GM19238 (cell line): ENCODE measurements around the gene TRPV2.
A peak's percentile ranks its signal among the peaks of the same experiment; 100 is the strongest.
"Not testable (repeated sequence)": the region's sequence is repeated elsewhere in the genome, so short reads cannot be mapped to it uniquely, and the experiment has no call there.

ENCODE experiments used
- DNase-seq: peaks from one replicate; pipeline ENCODE4 v3.0.0; 2011; ENCODE audit warnings: low spot score; ENCODE audit not compliant: insufficient read length

The TRPV2 gene

DNA sequence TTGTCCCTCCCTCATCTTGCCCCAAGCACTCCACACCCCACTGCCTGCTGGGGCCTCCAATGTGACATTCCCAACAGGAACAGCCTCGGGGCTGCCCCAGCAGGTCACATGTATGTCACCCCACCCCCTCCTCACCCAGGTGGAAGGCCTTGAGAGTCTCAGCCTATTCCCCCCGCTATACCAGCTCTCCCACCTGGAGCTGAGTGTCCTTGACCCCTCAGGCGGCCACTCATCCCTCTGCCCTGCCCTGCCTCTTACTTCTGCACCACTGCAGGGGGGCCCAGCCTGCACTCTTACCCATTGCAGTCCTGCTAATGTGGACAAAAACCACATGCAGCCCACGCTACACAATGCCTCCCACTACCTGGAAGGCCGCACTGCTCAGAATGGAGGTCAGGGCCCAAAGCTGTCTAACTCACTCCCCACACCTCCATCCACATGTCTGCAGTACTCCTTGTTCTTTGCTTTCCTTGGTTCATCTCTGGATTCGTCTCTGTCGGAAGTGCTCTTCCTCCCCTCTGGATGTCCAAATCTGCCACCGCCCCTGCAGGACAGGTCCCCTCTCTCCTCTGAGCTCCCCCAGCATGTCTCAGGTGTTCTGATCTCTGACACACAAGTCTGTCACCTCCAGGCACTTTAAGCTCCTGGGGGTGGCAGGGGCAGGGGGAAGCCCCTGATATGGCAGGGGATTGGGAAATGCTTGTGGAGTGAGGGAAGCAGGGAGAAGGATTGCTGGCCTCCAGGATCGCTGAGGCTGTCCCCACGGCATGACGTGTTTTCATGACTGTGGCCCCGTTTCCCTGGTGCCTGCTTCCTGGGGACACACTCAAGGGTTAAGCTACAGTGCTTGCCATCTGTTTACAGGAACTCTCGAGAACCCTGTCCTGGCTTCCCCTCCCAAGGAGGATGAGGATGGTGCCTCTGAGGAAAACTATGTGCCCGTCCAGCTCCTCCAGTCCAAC, 20.8 kb downstream of the TRPV2 start:
- DNase-seq = no peak

- no peak for DNase-seq
Measured at GRCh38 chr17:16437083-16437482, 21.7 kb downstream of the TRPV2 start.

DNA sequence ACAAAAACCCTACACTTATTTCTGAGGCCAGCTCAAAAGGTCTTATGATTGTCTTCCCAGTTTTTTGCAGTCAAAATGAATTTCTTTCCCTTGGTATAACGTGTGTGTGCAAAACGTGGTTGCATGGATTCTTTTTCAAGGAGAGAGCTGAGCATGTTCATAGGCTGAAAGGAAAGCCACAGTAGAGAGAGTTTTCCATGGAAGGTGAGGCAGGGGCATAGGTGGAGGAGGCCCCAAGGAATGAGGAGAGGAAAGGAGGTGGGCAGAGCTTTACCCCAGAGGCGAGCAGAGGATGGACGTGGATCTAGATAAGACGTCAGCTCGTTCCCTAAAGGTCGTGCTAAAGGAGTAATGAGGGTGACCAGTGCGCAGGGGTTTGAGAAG, 22.8 kb downstream of the TRPV2 start:
- no peak for DNase-seq

DNA sequence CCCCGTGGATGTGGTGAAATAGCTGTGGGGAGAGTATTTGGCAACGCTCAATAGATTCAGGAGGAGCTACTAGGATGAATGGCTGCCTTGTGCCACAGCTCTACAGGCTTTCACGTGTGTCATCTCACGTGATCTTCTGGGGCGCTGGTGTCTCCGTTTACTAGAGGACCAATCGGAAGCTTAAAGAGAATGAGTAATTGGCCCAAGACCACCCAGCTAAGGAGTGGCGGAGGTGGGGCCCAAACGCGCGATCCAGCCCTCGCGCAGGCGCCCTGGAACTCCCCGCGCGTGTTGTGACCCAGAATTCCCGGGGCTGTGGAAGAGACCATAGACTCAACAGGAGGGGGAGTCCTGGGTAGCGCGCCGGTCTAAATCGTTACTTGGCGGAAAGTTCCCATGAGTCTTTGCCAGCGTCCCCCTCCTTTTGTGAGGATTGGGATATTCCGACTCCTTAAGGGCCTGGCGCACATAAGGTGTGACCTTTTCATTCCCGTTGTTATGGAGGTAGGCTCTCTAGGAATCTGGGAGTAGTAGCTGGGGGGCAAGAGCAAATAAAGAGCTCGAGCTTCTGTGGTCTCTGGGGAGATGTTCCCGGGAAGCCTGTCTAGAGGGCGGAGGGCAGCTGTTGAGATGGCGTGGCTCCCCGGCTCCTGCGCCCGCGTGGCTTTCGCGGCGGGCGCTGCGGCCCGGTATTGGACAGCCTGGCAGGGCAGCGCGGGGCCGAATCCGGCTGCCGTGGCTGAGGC, 23.4 kb downstream of the TRPV2 start:
- peak; percentile 99 for DNase-seq

GRCh38 chr17:16439303-16439791, 24.0 kb downstream of the TRPV2 start:
- DNase-seq = no peak

GRCh38 chr17:16439811-16440351, 24.5 kb downstream of the TRPV2 start:
- DNase-seq = no peak

DNA sequence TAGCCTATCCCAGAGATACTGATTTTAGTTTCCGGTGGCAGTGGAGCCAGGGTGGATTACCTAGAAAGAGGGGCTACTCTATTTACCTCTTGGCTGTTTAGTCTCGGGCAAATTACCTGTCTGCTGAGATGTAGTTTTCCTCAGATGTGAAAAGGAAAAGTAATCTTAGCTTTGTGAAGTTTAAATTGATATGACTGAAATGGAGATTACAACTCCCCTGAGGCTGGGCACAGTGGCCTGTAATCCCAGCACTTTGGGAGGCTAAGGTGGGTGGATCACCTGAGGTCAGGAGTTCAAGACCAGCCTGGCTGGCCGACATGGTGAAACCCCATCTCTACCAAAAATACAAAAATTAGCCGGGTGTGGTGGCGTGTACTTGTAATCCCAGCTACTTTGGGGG, 25.0 kb downstream of the TRPV2 start:
- DNase-seq = not testable (repeated sequence)

GRCh38 chr17:16440901-16441629, 25.7 kb downstream of the TRPV2 start:
- DNase-seq = no peak

DNA sequence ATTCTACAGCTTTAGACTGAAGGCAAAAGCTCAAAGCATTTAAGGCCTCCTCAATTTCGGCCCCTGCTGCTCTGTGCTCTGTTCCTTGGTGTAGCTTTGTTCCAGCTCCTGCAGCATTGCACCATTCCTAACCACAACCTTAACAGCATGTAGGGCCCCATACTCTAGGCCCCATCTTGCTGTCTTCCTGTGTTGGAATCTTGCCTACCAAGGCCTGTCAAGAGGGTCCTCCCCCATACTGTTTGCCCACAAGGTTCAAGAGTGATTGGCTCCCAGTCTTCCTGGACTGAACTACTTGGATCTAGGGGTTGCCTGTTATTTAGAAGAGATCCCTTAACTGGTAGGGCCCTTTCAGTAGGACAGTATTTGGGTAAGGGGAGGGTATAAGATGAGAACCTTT, 26.8 kb downstream of the TRPV2 start:
- DNase-seq = no peak

- DNase-seq = no peak
Measured at GRCh38 chr17:16442594-16443510, 27.5 kb downstream of the TRPV2 start.

DNA sequence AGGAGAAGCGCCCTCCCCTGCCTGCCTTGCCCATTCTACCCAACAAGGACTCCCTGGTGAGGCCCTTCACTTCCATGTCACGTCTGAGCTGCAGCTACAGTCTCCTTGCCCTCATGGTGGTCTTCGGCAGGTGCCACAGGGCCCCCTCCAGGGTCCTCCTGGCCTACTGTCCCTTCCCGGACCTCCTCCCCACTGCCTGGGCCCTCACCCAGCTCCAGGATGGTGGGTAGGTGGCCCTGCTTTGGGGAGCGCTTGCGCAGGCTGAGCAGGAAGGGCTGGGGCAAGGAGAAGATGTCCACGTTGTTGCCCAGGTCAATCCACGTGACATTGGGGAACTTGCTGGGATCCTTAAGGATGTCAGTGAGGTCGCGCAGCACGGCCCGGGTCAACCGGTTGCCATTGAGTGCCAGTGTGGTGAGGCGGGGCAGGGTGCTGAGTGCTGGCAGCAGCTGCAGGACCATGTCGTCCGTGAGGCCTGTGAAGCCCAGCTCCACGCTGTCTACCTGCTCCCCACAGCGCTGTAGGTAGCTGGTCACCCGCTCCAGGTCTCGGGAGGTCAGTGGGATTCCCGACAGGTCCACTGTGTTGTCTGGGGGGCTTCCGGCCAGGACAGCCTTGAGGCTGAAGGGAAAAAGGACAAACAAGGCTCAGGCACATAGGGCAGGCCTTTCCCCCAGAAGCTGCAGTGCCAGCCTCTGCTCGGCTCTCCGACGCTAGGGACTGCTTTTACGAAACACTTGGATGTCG, 28.3 kb downstream of the TRPV2 start:
- DNase-seq = no peak

DNA sequence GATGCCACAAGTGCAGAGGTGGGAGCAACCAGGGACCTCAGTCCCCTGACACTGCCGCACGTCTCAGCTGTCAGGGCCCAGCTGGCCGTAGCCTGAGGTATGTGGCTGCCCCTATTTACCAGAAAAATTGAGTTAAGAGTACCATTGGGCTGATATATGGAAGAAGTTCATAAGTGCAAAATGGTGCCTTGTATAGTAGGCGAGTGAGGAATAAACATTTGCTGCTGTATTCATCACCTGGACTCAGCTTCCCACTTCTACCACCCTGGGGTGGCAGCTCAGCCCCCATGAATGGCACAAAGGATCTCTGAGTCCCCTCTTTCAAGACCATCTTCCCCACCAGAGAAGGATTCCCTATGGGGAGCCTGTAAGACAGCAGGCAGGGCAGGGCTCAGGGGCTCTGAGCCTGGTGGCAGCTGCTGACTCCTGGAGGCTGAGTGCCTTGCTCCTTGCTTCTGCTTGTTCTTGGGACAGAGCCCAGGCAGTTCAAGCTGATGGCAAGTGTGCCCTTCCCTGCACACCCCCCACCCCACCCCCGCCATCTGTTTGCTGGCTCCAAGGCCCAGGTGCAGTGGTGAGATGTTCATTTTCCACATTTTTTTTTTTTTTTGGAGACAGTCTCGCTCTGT, 29.0 kb downstream of the TRPV2 start:
- DNase-seq = no peak

GRCh38 chr17:16446338-16446983, 31.1 kb downstream of the TRPV2 start:
- DNase-seq = no peak

GRCh38 chr17:16447676-16448075, 32.3 kb downstream of the TRPV2 start:
- no peak for DNase-seq

DNA sequence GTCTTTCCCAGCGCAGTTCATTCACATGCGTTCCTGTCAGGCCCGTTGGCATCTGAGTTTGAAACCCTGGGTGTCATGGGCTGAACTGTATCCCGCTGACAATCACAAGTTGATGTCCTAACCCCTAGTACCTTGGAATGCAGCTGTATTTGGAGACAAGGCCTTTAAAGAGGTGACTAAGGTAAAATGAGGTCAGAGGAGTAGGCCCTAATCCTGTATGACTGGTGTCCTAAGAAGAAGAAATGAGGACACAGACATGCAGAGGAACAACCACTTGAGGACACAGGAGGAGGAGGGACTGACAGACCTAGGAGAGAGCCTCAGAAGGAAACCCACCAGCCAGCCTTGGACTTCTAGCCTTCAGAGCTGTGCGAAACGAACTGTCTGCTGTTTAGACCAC, 33.1 kb downstream of the TRPV2 start:
- no peak for DNase-seq

DNA sequence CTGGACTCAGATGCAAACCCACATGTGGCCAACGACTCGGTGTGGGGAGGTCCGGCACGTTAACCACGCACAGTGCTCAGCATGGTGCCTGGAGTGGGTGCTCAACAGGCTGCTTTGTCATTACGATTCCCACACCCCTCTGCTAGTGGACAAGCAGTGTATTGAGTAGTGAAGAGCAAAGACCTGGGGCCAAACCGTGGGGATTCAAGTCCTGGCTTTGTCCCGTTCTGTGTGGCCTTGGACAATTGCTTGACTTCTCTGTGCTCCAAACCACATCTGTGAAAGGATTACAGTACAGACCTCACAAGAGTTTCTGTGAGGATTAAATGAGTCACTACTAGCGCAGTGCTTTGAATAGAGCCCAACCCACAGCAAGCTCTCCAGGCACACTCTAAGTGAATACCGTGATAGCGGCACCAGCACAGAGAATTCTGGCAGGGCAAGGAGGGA, 33.8 kb downstream of the TRPV2 start:
- no peak for DNase-seq

GRCh38 chr17:16450028-16450427, 34.7 kb downstream of the TRPV2 start:
- no peak for DNase-seq

DNA sequence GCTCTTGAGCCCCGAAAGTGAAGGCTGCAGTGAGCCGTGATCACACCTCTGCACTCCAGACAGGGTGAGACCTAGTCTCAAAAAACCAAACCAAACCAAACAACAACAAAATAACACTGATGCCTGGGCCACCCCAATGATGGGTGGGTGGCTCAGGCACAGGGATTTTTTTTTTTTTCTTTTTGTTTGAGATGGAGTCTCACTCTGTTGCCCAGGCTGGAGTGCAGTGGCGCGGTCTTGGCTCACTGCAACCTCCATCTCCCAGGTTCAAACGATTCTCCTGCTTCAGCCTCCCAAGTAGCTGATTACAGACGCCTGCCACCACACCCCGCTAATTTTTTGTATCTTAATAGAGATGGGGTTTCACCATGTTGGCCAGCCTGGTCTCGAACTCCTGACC, 36.9 kb downstream of the TRPV2 start:
- not testable (repeated sequence) for DNase-seq

- DNase-seq = no peak
Measured at GRCh38 chr17:16453493-16453851, 38.1 kb downstream of the TRPV2 start.
